H9 (cell line): ENCODE data around the gene RORC. TPM values are rescaled to one million over a fixed set of nuclear protein-coding genes. Genes with fewer than 3 reads are reported as not detected.

Source experiments
- DNase-seq: peaks from one replicate; pipeline ENCODE4 v3.0.0-alpha.2; 2017
- H2AFZ ChIP-seq: one replicate; pipeline ENCODE4 v1.6.1; 2013; ENCODE audit warnings: mild to moderate bottlenecking, low read length, control low read depth, moderate library complexity
- H2AK5ac ChIP-seq: 2 replicates; pipeline ENCODE4 v1.6.1; 2013; ENCODE audit warnings: low read length, control low read depth, mixed read lengths; ENCODE audit not compliant: insufficient read length
- H2BK120ac ChIP-seq: one replicate; pipeline ENCODE4 v1.6.1; 2013; ENCODE audit warnings: low read depth, mild to moderate bottlenecking, low read length, control low read depth, inconsistent platforms; ENCODE audit not compliant: poor library complexity, severe bottlenecking
- H2BK12ac ChIP-seq: 2 replicates; pipeline ENCODE4 v1.6.1; 2013; ENCODE audit warnings: low read length, control low read depth, mixed read lengths, low read depth; ENCODE audit not compliant: insufficient read length
- H2BK15ac ChIP-seq: 2 replicates; pipeline ENCODE4 v1.6.1; 2013; ENCODE audit warnings: low read depth, low read length, control low read depth
- H2BK20ac ChIP-seq: one replicate; pipeline ENCODE4 v1.6.1; 2013; ENCODE audit warnings: low read depth, mild to moderate bottlenecking, low read length, control low read depth, inconsistent platforms; ENCODE audit not compliant: poor library complexity, severe bottlenecking
- H2BK5ac ChIP-seq: 2 replicates; pipeline ENCODE4 v1.6.1; 2013; ENCODE audit warnings: low read length, control low read depth, mixed read lengths; ENCODE audit not compliant: insufficient read length
- H3K14ac ChIP-seq: 2 replicates; pipeline ENCODE4 v1.6.1; 2013; ENCODE audit warnings: low read length, control low read depth; ENCODE audit not compliant: insufficient read depth
- H3K18ac ChIP-seq: 2 replicates; pipeline ENCODE4 v1.6.1; 2013; ENCODE audit warnings: low read depth, mild to moderate bottlenecking, mixed read lengths, low read length, control low read depth; ENCODE audit not compliant: insufficient read length
- H3K23ac ChIP-seq: 2 replicates; pipeline ENCODE4 v1.6.1; 2013; ENCODE audit warnings: low read length, control low read depth, mixed read lengths, low read depth; ENCODE audit not compliant: insufficient read length
- H3K23me2 ChIP-seq: 2 replicates; pipeline ENCODE4 v1.6.1; 2013; ENCODE audit warnings: low read depth, mild to moderate bottlenecking, mixed read lengths, low read length, control low read depth; ENCODE audit not compliant: insufficient read length, poor library complexity, severe bottlenecking
- H3K27ac ChIP-seq: 2 replicates; pipeline ENCODE4 v1.5.1; 2013; ENCODE audit warnings: low read length, control low read depth, mixed read lengths, low read depth; ENCODE audit not compliant: insufficient read length
- H3K27me3 ChIP-seq: 2 replicates; pipeline ENCODE4 v1.6.1; 2013; ENCODE audit warnings: low read length, control low read depth, inconsistent platforms; ENCODE audit not compliant: insufficient read depth
- H3K4ac ChIP-seq: 2 replicates; pipeline ENCODE4 v1.6.1; 2013; ENCODE audit warnings: low read depth, mild to moderate bottlenecking, control low read depth, inconsistent platforms, low read length, moderate library complexity
- H3K4me1 ChIP-seq: 2 replicates; pipeline ENCODE4 v1.6.1; 2013; ENCODE audit warnings: low read length, control low read depth, inconsistent platforms; ENCODE audit not compliant: insufficient read depth
- H3K4me2 ChIP-seq: 2 replicates; pipeline ENCODE4 v1.6.1; 2013; ENCODE audit warnings: low read length, control low read depth, mixed read lengths; ENCODE audit not compliant: insufficient read length, insufficient read depth
- H3K56ac ChIP-seq: 2 replicates; pipeline ENCODE4 v1.6.1; 2013; ENCODE audit warnings: low read depth, mild to moderate bottlenecking, mixed read lengths, low read length, control low read depth; ENCODE audit not compliant: insufficient read length
- H3K79me1 ChIP-seq: 2 replicates; pipeline ENCODE4 v1.6.1; 2013; ENCODE audit warnings: low read depth, mild to moderate bottlenecking, moderate library complexity, low read length, control low read depth, inconsistent platforms; ENCODE audit not compliant: insufficient read depth, poor library complexity, severe bottlenecking
- H3K79me2 ChIP-seq: 2 replicates; pipeline ENCODE4 v1.6.1; 2013; ENCODE audit warnings: low read length, control low read depth, inconsistent platforms; ENCODE audit not compliant: insufficient read depth
- H3K9ac ChIP-seq: 2 replicates; pipeline ENCODE4 v1.6.1; 2013; ENCODE audit warnings: low read length, control low read depth, mixed read lengths; ENCODE audit not compliant: insufficient read length; ENCODE audit errors: extremely low read depth
- H3K9me3 ChIP-seq: one replicate; pipeline ENCODE4 v1.6.1; 2013; ENCODE audit warnings: low read depth, low read length, inconsistent platforms; ENCODE audit not compliant: control insufficient read depth
- H3T11ph ChIP-seq: one replicate; pipeline ENCODE4 v1.6.1; 2013; ENCODE audit warnings: mild to moderate bottlenecking, low read length, control low read depth, inconsistent platforms
- H4K20me1 ChIP-seq: one replicate; pipeline ENCODE4 v1.6.1; 2013; ENCODE audit not compliant: control insufficient read depth, insufficient read length, insufficient read depth
- H4K5ac ChIP-seq: 2 replicates; pipeline ENCODE4 v1.6.1; 2013; ENCODE audit warnings: low read depth, mild to moderate bottlenecking, mixed read lengths, low read length, control low read depth; ENCODE audit not compliant: insufficient read length
- H4K8ac ChIP-seq: replicated peaks from 2 replicates; pipeline ENCODE4 v1.6.1; 2013; ENCODE audit warnings: low read length, control low read depth, mixed read lengths, low read depth; ENCODE audit not compliant: insufficient read length
- H4K91ac ChIP-seq: 2 replicates; pipeline ENCODE4 v1.6.1; 2013; ENCODE audit warnings: low read depth, mild to moderate bottlenecking, moderate library complexity, mixed read lengths, low read length, control low read depth; ENCODE audit not compliant: insufficient read length
- H3K27ac Mint-ChIP-seq, 3 experiments: 2 replicates in 2 of 3; 3 replicates in 1 of 3; pipeline ENCODE4 v1.8.0; 2020 to 2021; ENCODE audit warnings: mixed read lengths in 3 of 3, mild to moderate bottlenecking in 1 of 3, moderate library complexity in 1 of 3
- H3K27me3 Mint-ChIP-seq: 2 replicates; pipeline ENCODE4 v1.8.0; 2021; ENCODE audit warnings: low read depth, mild to moderate bottlenecking, moderate library complexity, mixed read lengths
- H3K36me3 Mint-ChIP-seq, 3 experiments: 2 replicates in 2 of 3; 3 replicates in 1 of 3; pipeline ENCODE4 v1.8.0; 2020 to 2021; ENCODE audit warnings: low read depth in 3 of 3, mixed read lengths in 3 of 3; ENCODE audit not compliant: insufficient read depth in 1 of 3
- H3K4me1 Mint-ChIP-seq, 2 experiments: 2 replicates each; pipeline ENCODE4 v1.8.0; 2020; ENCODE audit warnings: mixed read lengths in 2 of 2
- H3K4me3 Mint-ChIP-seq, 2 experiments: 2 replicates in 1 of 2; 3 replicates in 1 of 2; pipeline ENCODE4 v1.8.0; 2020 to 2021; ENCODE audit warnings: mild to moderate bottlenecking in 2 of 2, mixed read lengths in 2 of 2, moderate library complexity in 1 of 2
- H3K9me3 Mint-ChIP-seq, 2 experiments: 2 replicates in 1 of 2; 3 replicates in 1 of 2; pipeline ENCODE4 v1.8.0; 2020; ENCODE audit warnings: mild to moderate bottlenecking in 2 of 2, mixed read lengths in 2 of 2, moderate library complexity in 1 of 2
- WGBS: extraction: QIAGEN DNeasy Blood & Tissue Kit; methylation state at CpG from one replicate; pipeline ENCODE4 v1.1.7; 2013; ENCODE audit warnings: missing lambda C conversion rate, low lambda C conversion rate, mixed read lengths; ENCODE audit not compliant: insufficient read length; ENCODE audit errors: extremely low coverage; 5-methylcytosine and 5-hydroxymethylcytosine counted together
- total RNA-seq: library from RNA; stranded (reverse); gene quantifications from 2 replicates; pipeline ENCODE4 v1.2.1, GENCODE V29; 2021
- TF ChIP-seq, protein P1 (sequence below): fragments of 200-600 bp; sonication (generic); conservative IDR thresholded peaks from 3 replicates; pipeline ENCODE4 v1.8.0; 2021; ENCODE audit warnings: antibody characterized with exemption, mild to moderate bottlenecking

Gene RORC
- total RNA-seq, 1 experiment from 2014 or later, result 0.52 TPM

DNA sequence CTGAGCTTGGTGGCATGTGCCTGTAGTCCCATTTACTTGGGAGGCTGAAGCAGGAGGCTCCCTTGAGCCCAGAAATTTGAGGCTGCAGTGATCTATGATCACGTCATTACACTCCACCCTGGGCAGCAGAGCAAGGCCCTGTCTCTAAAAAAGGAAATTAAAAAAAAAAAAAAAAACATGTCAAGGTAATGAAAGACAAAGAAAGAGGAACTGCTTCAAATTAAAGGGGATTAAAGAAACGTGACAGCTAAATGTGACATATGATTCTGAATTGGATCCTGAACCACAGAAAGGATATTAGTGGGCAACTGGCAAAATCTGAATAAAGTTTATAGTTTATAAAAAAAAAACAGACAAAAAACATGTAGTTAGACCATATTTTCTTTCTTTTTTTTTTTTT is 11.8 kb upstream of the RORC start:
- H3K4me2 ChIP-seq, result no peak overlapping the region
- H3K23me2 ChIP-seq, result peaks cover 21% of the 10 kb centered on the region
- H3K4ac ChIP-seq, result no peak overlapping the region
- no CpG with 5 or more reads among the region's 2 CpGs for WGBS
- H3K23ac ChIP-seq, result no peak overlapping the region
- H2BK20ac ChIP-seq, result no peak overlapping the region
- H2BK15ac ChIP-seq, result no peak overlapping the region
- H3K79me1 ChIP-seq, result no peaks in the 10 kb centered on the region
- 0 out of 2 replicates have a peak, but pooled peaks cover 2% of the 10 kb centered on the region for H3K27me3 ChIP-seq
- no peaks in the 10 kb centered on the region for H3K9me3 ChIP-seq
- no peak overlapping the region for H4K5ac ChIP-seq
- no peak overlapping the region for H4K91ac ChIP-seq
- TF ChIP-seq, protein P1, sequence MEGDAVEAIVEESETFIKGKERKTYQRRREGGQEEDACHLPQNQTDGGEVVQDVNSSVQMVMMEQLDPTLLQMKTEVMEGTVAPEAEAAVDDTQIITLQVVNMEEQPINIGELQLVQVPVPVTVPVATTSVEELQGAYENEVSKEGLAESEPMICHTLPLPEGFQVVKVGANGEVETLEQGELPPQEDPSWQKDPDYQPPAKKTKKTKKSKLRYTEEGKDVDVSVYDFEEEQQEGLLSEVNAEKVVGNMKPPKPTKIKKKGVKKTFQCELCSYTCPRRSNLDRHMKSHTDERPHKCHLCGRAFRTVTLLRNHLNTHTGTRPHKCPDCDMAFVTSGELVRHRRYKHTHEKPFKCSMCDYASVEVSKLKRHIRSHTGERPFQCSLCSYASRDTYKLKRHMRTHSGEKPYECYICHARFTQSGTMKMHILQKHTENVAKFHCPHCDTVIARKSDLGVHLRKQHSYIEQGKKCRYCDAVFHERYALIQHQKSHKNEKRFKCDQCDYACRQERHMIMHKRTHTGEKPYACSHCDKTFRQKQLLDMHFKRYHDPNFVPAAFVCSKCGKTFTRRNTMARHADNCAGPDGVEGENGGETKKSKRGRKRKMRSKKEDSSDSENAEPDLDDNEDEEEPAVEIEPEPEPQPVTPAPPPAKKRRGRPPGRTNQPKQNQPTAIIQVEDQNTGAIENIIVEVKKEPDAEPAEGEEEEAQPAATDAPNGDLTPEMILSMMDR, result no peak
- no peak overlapping the region for H2BK120ac ChIP-seq
- H4K20me1 ChIP-seq, result no peaks in the 10 kb centered on the region
- Mint-ChIP-seq H3K4me1 (peaks cover 32 to 37% of the 10 kb centered on the region in 2 experiments), H3K4me3 (no peak overlapping the region), H3K9me3 (no peaks in the 10 kb centered on the region), H3K36me3 (peaks cover 0 to 11% (median 0%) of the 10 kb centered on the region in 3 experiments; a peak in 2 of 7 replicates), H3K27ac (no peak overlapping the region), H3K27me3 (peaks cover 29% of the 10 kb centered on the region)
- H3T11ph ChIP-seq, result no peak overlapping the region
- H3K18ac ChIP-seq, result no peak overlapping the region
- no peak overlapping the region for H2BK12ac ChIP-seq
- H3K4me1 ChIP-seq, result peaks cover 5% of the 10 kb centered on the region; the same call in 1 of the 2 replicates
- H3K79me2 ChIP-seq, result no peaks in the 10 kb centered on the region
- H3K27ac ChIP-seq, result no peak overlapping the region
- H4K8ac ChIP-seq, result no peak overlapping the region
- H3K9ac ChIP-seq, result no peak overlapping the region
- no peak overlapping the region for H2AK5ac ChIP-seq
- H3K56ac ChIP-seq, result no peak overlapping the region
- H2AFZ ChIP-seq, result no peak overlapping the region
- no peak for DNase-seq
- H3K14ac ChIP-seq, result no peak overlapping the region
- H2BK5ac ChIP-seq, result no peak overlapping the region
